ENCODE measurements around the gene NOTCH1.

Gene NOTCH1

GRCh38 chr9:136465500-136466154, 80.2 kb downstream of the NOTCH1 start:
- DNase-seq (ENCODE audit: low read depth, low spot score): no peak

GRCh38 chr9:136464241-136464640, 81.6 kb downstream of the NOTCH1 start:
- no peak for DNase-seq (ENCODE audit: low read depth, low spot score)

- no peak for DNase-seq (ENCODE audit: low read depth, low spot score)
These were observed 82.3 kb downstream of the NOTCH1 start for GRCh38 chr9:136463578-136463977.

GRCh38 chr9:136462664-136463063, 83.2 kb downstream of the NOTCH1 start:
- DNase-seq (ENCODE audit: low read depth, low spot score): no peak

- DNase-seq (ENCODE audit: low read depth, low spot score): no peak
These were observed 85.0 kb downstream of the NOTCH1 start for GRCh38 chr9:136460772-136461325.

- DNase-seq (ENCODE audit: low read depth, low spot score): no peak
These were observed 86.4 kb downstream of the NOTCH1 start for GRCh38 chr9:136459425-136459824.

- no peak for DNase-seq (ENCODE audit: low read depth, low spot score)
These were observed 88.5 kb downstream of the NOTCH1 start for GRCh38 chr9:136457326-136457725.

- no peak for DNase-seq (ENCODE audit: low read depth, low spot score)
These were observed 89.6 kb downstream of the NOTCH1 start for GRCh38 chr9:136456258-136456657.

GRCh38 chr9:136455043-136456002, 90.5 kb downstream of the NOTCH1 start:
- no peak for DNase-seq (ENCODE audit: low read depth, low spot score)

GRCh38 chr9:136454026-136454796, 91.6 kb downstream of the NOTCH1 start:
- no peak for DNase-seq (ENCODE audit: low read depth, low spot score)

- no peak for DNase-seq (ENCODE audit: low read depth, low spot score)
These were observed 92.5 kb downstream of the NOTCH1 start for GRCh38 chr9:136453326-136453725.

GRCh38 chr9:136451221-136451877, 94.5 kb downstream of the NOTCH1 start:
- DNase-seq (ENCODE audit: low read depth, low spot score): no peak

GRCh38 chr9:136448655-136449054, 97.2 kb downstream of the NOTCH1 start:
- no peak for DNase-seq (ENCODE audit: low read depth, low spot score)

GRCh38 chr9:136447173-136447778, 98.6 kb downstream of the NOTCH1 start:
- DNase-seq (ENCODE audit: low read depth, low spot score): no peak

- DNase-seq (ENCODE audit: low read depth, low spot score): no peak
These were observed 100.0 kb downstream of the NOTCH1 start for GRCh38 chr9:136445799-136446198.
